ENCODE measurements around the gene EDA.

The EDA gene

DNA sequence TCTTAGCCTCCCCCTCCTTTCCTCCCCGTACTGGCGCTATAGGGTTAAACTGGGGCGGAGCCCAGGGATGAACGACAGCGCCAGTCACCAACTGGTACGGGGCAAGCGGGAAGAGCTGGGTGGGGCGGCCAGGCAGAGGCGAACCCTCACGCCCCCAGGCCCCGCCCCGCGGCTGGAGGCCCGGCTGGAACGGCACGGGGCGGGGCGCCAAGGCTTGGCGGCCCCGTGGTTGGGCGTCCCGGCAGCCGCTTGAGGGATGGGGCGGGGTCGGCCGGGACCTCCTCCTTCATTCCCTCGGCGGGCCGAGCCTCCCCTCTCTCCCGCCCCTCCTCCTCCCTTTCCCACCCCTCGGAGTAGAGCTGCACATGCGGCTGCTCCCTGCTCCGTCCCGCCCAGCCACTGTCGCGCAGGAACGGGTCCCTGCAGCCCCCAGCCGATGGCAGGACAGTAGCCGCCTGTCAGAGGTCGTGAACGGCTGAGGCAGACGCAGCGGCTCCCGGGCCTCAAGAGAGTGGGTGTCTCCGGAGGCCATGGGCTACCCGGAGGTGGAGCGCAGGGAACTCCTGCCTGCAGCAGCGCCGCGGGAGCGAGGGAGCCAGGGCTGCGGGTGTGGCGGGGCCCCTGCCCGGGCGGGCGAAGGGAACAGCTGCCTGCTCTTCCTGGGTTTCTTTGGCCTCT lies at the start of gene EDA:
EDA (plus strand) TSS at position 335 of the 678 bp plus-strand sequence.
- DNase-seq (ENCODE audit: low spot score) = peak; percentile 84

GRCh38 chrX:69568828-69569227 lies 47.1 kb upstream of the EDA start:
- no peak for DNase-seq (ENCODE audit: low spot score)

DNA sequence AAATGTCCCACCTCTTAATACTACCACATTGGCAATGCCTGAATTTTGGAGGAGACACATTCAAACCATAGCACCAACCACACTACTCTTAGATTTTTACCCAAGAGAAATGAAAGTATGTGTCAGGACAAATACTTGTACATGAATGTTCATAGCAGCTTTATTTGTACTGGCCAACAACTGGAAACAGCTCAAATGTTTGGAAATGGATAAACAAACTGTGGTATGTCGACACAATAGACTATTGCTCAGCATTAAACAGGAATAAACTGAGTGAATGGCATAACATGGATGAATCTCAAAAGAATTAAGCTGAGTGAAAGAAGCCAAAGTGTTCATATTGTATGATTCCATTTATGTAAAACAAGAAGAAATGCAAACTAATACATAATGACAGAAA lies 18.5 kb upstream of the EDA start:
- DNase-seq (ENCODE audit: low spot score) = no peak

- DNase-seq (ENCODE audit: low spot score) = no peak
Observed at GRCh38 chrX:69600182-69600581, 15.7 kb upstream of the EDA start.

DNA sequence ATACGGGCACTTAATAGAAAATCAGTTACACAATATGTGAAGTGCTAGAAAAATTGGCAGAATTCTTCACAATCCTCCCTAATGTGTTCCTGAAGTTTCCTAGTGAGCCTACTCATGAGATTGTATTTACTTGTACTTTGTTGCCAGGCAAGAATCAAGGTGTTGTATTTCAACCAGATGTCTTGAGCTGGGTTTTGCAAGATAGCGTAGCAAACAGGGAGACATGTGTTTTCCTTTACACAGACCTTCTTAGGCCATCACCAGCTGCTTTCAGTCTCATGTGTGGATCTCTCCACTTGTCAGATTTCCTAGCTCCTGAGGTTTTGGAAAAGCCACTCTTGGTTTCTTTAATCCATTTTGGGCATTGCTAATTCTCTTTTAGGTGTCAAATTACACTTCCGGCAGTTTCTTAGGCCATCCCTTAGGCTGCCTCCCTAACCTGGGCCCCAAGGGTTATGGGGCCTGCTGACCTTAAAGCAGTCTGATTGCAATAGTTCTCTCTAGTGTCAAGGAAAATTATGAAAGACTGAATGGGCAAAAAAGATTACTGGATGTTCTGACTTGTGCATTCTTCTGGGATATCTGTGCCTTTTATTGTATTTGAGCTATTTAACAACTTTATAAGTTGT lies 12.2 kb upstream of the EDA start:
- DNase-seq (ENCODE audit: low spot score) = no peak

DNA sequence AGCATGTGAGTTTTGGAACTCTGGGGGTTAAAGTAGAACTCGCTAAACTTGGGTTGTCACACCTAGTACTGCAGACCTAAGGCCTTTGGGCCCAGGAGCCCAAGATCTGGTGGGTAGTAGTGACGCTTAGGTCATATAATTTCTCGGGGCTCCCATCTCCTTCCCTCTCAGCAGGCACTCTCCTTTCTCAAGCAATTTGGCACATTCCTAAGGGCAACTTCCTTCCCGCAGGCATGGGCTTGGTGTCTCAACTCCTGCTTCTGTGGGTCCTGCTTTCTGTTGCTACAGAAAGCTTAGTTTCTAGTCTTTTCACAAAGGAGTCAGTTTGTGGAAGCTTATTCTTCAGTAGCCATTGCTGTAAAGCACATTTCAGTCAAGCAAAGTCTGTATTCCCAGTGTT lies 10.4 kb upstream of the EDA start:
- DNase-seq (ENCODE audit: low spot score) = no peak

DNA sequence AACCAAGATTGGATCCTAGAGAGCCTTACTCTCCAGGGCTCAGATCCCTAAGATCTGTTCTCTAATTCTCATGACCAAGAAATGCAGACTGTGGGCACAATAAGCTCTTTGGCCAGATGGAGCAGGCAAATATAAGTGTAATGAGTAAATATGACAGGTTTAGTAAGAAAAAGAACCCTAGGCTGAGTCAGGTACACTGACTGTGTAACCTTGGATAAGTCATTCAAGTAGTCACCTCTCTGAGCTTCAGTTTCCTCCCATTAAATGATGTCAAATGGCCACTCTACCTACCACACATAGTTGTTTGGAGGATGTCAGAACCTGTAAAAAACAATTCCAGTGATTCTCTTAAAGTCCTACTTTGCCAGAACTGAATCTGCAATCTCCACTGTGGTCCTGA lies 8.3 kb upstream of the EDA start:
- DNase-seq (ENCODE audit: low spot score) = peak; percentile 9

DNA sequence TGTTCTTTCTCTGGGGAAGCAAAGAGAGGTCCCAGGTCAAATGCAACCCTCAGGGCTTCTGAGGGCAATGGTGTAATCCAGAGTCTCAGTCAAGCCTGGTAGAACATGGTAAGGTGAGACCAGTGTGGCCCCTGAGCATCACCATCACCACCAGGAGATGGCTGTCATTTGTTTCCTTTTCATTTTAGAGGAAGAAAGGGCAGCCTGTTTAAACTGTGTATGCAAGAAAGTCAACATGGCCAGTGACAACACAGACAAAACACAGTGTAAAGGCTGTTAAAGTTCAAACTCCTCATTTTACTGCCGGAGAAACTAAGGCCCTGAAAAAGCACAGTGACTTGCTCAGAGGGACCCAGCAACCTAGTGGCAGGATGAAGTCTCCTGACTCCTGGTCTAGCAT lies 2.0 kb upstream of the EDA start:
- no peak for DNase-seq (ENCODE audit: low spot score)

GRCh38 chrX:69614886-69615285 lies 1.0 kb upstream of the EDA start:
- no peak for DNase-seq (ENCODE audit: low spot score)

- DNase-seq (ENCODE audit: low spot score) = no peak
Observed at GRCh38 chrX:69615342-69615741, 571 bp upstream of the EDA start.

GRCh38 chrX:69616457-69617203 lies 717 bp downstream of the EDA start:
- DNase-seq (ENCODE audit: low spot score) = peak; percentile 15

GRCh38 chrX:69618803-69619202 lies 2.9 kb downstream of the EDA start:
- peak; percentile 43 for DNase-seq (ENCODE audit: low spot score)

- DNase-seq (ENCODE audit: low spot score) = no peak
Observed at GRCh38 chrX:69626129-69626528, 10.2 kb downstream of the EDA start.

DNA sequence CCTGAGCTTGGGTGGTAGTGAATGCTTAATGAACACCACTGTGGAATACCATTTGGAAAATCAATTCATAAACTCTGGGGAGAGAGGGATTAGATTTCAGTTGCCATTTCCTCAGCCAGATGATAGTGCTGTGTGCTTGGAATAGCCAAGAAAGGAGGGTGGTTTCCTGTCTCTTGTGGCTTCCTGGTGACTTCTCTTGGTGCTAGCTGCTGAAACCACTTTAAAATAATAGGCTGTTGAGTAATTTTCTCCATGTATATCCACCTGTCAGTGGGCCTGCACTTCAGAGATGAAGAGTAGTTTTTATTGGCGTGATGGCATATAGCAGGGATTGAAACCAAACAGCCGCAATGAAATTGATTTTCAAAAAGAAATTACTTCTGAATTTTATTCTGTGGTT lies 11.8 kb downstream of the EDA start:
- no peak for DNase-seq (ENCODE audit: low spot score)

- no peak for DNase-seq (ENCODE audit: low spot score)
Observed at GRCh38 chrX:69630147-69630546, 14.2 kb downstream of the EDA start.

GRCh38 chrX:69664693-69665092 lies 48.8 kb downstream of the EDA start:
- no peak for DNase-seq (ENCODE audit: low spot score)

DNA sequence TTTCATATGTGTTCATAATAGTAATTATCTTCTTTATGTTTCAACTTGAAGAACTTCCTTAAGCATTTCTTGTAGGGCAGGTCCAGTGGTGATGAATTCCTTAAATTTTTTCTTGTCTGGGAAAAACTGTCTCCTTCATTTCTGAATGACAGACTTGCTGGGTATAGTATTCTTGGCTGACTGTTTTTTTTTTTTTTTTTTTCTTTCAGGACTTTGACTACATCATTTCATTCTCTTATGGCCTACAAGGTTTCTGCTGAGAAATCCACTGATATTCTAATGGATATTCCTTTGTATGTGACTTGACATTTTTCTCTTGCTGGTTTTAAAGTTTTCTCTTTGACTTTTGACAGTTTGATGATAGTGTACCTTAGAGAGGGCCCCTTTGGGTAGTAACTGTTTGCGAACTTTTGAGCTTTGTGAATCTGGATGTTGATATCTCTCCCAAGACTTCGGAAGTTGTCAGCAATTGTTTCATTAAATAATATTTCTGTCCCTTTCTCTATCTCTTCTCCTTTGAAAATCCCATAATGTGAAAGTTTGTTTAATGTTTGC lies 54.2 kb downstream of the EDA start:
- no peak for DNase-seq (ENCODE audit: low spot score)

DNA sequence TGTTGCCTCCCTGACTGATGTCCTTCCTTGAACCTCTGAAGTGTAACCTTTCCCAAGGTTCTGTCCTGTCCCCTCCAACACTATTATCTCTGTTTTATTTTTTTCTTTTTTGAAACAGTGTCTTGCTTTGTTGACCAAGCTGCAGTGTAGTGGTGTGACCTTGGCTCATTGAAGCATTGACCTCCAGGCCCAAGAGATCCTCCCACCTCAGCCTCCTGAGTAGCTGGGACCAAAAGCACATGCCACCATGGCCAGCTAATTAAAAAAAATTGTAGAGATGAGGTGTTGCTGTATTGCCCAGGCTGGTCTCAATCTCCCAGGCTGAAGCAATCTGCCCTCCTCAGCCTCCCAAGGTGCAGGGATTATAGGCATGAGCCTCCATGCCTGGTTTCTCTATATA lies 59.0 kb downstream of the EDA start:
- no peak for DNase-seq (ENCODE audit: low spot score)

DNA sequence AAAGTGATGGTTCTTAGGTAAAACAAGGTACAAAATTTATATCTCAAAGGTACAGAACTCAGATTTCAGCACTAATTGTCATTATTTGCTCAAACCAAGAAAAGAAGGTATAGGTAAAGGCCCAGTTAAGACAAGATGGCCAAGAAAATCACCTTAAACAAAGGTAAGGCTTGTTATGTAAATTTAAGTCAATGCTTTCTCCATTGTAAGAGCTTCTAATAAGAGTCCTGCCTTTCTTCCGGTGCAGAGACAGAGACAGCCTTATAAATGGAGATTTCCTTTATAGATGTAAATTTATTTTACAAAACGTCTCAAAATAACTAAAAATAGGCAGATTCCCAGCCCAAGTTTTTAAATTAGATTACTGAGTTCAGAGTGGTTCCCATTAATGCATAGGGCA lies 89.9 kb downstream of the EDA start:
- DNase-seq (ENCODE audit: low spot score) = no peak

- no peak for DNase-seq (ENCODE audit: low spot score)
Observed at GRCh38 chrX:69718102-69718501, 102.2 kb downstream of the EDA start.

DNA sequence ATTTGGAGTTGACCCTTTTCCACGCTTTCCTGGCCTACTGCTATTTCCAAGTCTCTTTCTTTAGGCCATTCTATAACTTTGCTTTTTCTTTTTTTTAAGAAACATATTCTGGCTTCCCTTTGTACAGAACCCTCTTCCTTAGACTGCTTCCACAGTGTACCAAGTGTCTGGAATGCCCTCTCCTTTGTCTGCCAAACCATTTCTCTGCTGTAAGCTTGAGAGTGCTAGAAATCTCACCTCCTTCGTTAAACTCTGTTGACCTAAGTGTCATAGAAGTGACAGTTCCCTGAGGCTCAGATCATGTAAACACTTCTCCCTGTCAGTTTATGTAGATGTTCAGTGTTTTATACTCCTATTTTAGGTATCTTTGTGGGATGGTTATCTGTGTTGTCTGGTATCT lies 108.4 kb downstream of the EDA start:
- no peak for DNase-seq (ENCODE audit: low spot score)

- no peak for DNase-seq (ENCODE audit: low spot score)
Observed at GRCh38 chrX:69740317-69740716, 124.4 kb downstream of the EDA start.

DNA sequence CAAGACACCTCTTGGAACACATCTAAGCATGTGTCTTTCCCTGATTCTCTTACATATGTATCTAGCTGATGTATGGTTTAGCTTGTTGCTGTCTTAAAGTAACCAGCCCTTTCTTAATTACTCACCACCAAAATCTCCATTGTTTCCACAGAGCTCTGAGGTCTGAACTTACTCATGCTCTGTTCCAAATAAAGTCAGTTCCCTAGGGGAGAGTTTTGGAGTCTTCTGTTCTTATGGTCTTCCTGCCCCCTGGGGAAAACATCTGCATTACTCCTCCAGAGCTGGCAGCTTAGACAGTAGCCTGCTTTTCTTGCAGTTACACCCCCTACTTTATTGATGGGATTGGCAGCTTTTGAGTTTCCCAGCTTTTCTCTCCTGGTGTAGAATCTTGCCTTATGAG lies 125.8 kb downstream of the EDA start:
- no peak for DNase-seq (ENCODE audit: low spot score)
